MCF 10A (cell line): ENCODE measurements around the gene AANAT. TPM values are rescaled to one million over a fixed set of nuclear protein-coding genes. Genes with fewer than 3 reads are reported as not detected.

Experiments
- BruUV-seq: library from RNA; stranded (reverse); fragments of 400-500 nt; replicated peaks from 2 replicates; lab custom pipeline; 2021; lab: Mats Ljungman, UMichigan
- CTCF ChIA-PET: fragments of 300-600 bp; sonication (Branson Sonifier 250); formaldehyde crosslinking; extraction: SDS; loops from one replicate; lab custom pipeline; 2021; ENCODE audit warnings: antibody characterized with exemption, inconsistent platforms; lab: Yijun Ruan, JAX
- POLR2A ChIA-PET: fragments of 300-600, 350-650 bp; sonication (Branson Sonifier 250); formaldehyde crosslinking; extraction: SDS; loops from one replicate; lab custom pipeline; 2020; ENCODE audit warnings: antibody characterized with exemption, inconsistent platforms; lab: Yijun Ruan, JAX
- DNase-seq: peaks from one replicate; pipeline ENCODE4 v3.0.0-alpha.2; 2018; ENCODE audit not compliant: unreplicated experiment
- H3K27ac Mint-ChIP-seq: one replicate; pipeline ENCODE4 v1.8.0; 2022; ENCODE audit warnings: mild to moderate bottlenecking, low read depth, mixed read lengths; ENCODE audit not compliant: unreplicated experiment
- H3K27me3 Mint-ChIP-seq: one replicate; pipeline ENCODE4 v1.8.0; 2022; ENCODE audit warnings: mixed read lengths; ENCODE audit not compliant: insufficient read depth, unreplicated experiment
- H3K36me3 Mint-ChIP-seq: one replicate; pipeline ENCODE4 v1.8.0; 2022; ENCODE audit warnings: mild to moderate bottlenecking, moderate library complexity, mixed read lengths; ENCODE audit not compliant: insufficient read depth, unreplicated experiment
- H3K4me1 Mint-ChIP-seq: one replicate; pipeline ENCODE4 v1.8.0; 2022; ENCODE audit warnings: mixed read lengths; ENCODE audit not compliant: insufficient read depth, unreplicated experiment
- H3K4me3 Mint-ChIP-seq: one replicate; pipeline ENCODE4 v1.8.0; 2022; ENCODE audit warnings: mild to moderate bottlenecking, moderate library complexity, mixed read lengths; ENCODE audit not compliant: unreplicated experiment
- H3K9me3 Mint-ChIP-seq: one replicate; pipeline ENCODE4 v1.8.0; 2022; ENCODE audit warnings: mixed read lengths; ENCODE audit not compliant: unreplicated experiment
- intact Hi-C: fragments of 100-400 bp; cut with micrococcal nuclease; formaldehyde crosslinking; loops from 2 replicates; pipeline ENCODE4 v1.14.1; 2022
- total RNA-seq: library from RNA; stranded (reverse); gene quantifications from 2 replicates; pipeline ENCODE4 v1.2.3, GENCODE V29; 2022
- TF ChIP-seq, protein P1 (sequence below): fragments of 200-600 bp; IDR thresholded peaks from one replicate; pipeline ENCODE4 v1.8.0; 2022; ENCODE audit warnings: antibody characterized with exemption, mild to moderate bottlenecking; ENCODE audit not compliant: unreplicated experiment

Gene AANAT
- total RNA-seq, 1 experiment from 2014 or later, result not detected

- TF ChIP-seq, protein P1, sequence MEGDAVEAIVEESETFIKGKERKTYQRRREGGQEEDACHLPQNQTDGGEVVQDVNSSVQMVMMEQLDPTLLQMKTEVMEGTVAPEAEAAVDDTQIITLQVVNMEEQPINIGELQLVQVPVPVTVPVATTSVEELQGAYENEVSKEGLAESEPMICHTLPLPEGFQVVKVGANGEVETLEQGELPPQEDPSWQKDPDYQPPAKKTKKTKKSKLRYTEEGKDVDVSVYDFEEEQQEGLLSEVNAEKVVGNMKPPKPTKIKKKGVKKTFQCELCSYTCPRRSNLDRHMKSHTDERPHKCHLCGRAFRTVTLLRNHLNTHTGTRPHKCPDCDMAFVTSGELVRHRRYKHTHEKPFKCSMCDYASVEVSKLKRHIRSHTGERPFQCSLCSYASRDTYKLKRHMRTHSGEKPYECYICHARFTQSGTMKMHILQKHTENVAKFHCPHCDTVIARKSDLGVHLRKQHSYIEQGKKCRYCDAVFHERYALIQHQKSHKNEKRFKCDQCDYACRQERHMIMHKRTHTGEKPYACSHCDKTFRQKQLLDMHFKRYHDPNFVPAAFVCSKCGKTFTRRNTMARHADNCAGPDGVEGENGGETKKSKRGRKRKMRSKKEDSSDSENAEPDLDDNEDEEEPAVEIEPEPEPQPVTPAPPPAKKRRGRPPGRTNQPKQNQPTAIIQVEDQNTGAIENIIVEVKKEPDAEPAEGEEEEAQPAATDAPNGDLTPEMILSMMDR, result no peak
- Mint-ChIP-seq H3K36me3 (peaks cover 23% of the 10 kb centered on the region), H3K4me3 (no peak overlapping the region), H3K27me3 (no peaks in the 10 kb centered on the region), H3K4me1 (no peaks in the 10 kb centered on the region), H3K27ac (no peak overlapping the region), H3K9me3 (no peaks in the 10 kb centered on the region)
- POLR2A ChIA-PET, result no interaction called here
- BruUV-seq, result no TSS peak
- intact Hi-C loops, result no loop called here
- DNase-seq, result no peak
- CTCF ChIA-PET, result interaction anchor here (0.5 to 1.9 kb wide), 7 partner anchors 10 to 169 kb away, joined by 3 to 7 read pairs (median 5); partner anchors contain the start of genes AANAT and QRICH2
These were observed 9.3 kb downstream of the AANAT start for GRCh38 chr17:76476736-76477135.

DNA sequence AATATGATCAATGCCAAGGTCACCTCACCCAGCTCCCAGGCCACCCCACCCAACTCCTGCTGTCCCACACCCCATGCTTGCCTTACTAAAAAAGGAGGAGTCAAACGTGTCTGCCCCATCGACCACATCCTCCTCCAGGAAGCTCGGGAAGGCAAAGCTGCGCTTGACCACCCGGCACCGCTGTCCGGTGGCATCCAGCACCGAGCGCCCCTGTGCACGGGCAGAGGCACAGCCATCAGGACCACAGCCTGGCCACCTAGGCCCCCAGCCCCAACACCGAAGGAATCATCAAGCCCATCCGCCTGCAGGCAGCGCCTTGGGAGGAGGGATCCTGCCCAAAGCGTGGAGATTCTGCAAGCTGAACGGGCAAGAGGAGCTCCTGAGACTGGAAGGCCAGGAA, 10.2 kb downstream of the AANAT start:
- no peaks in the 10 kb centered on the region for H3K27me3 Mint-ChIP-seq
- TF ChIP-seq, protein P1, result no peak
- no peak for DNase-seq
- POLR2A ChIA-PET, result interaction anchor here (0.8 to 2.2 kb wide), 3 partner anchors 8 to 256 kb away, joined by 3 to 5 read pairs (median 4); no protein-coding TSS in a partner anchor
- no peak overlapping the region for H3K4me3 Mint-ChIP-seq
- H3K4me1 Mint-ChIP-seq, result no peaks in the 10 kb centered on the region
- peaks cover 27% of the 10 kb centered on the region for H3K36me3 Mint-ChIP-seq
- BruUV-seq, result no TSS peak
- no peaks in the 10 kb centered on the region for H3K9me3 Mint-ChIP-seq
- intact Hi-C loops, result no loop called here
- CTCF ChIA-PET, result interaction anchor here (0.6 to 1.9 kb wide), 7 partner anchors 11 to 79 kb away, joined by 3 to 7 read pairs (median 5); partner anchors contain the start of gene AANAT
- no peak overlapping the region for H3K27ac Mint-ChIP-seq

GRCh38 chr17:76478097-76478496, 10.7 kb downstream of the AANAT start:
- Mint-ChIP-seq H3K36me3 (peaks cover 27% of the 10 kb centered on the region), H3K27ac (no peak overlapping the region), H3K9me3 (no peaks in the 10 kb centered on the region), H3K4me3 (no peak overlapping the region), H3K27me3 (no peaks in the 10 kb centered on the region), H3K4me1 (no peaks in the 10 kb centered on the region)
- POLR2A ChIA-PET, result interaction anchor here (0.5 to 2.2 kb wide), 4 partner anchors 8 to 255 kb away, joined by 3 to 5 read pairs (median 4); no protein-coding TSS in a partner anchor
- BruUV-seq, result no TSS peak
- CTCF ChIA-PET, result interaction anchor here (0.7 to 1.9 kb wide), 7 partner anchors 11 to 1175 kb away, joined by 3 to 7 read pairs (median 5); partner anchors contain the start of gene AANAT
- TF ChIP-seq, protein P1, result no peak
- intact Hi-C loops, result no loop called here
- no peak for DNase-seq

- Mint-ChIP-seq H3K9me3 (no peaks in the 10 kb centered on the region), H3K27me3 (no peaks in the 10 kb centered on the region), H3K4me1 (no peaks in the 10 kb centered on the region), H3K36me3 (peaks cover 22% of the 10 kb centered on the region), H3K27ac (no peak overlapping the region), H3K4me3 (no peak overlapping the region)
- no TSS peak for BruUV-seq
- POLR2A ChIA-PET, result interaction anchor here (0.5 to 2.2 kb wide), 2 partner anchors 19 to 28 kb away, joined by 3 to 4 read pairs; no protein-coding TSS in a partner anchor
- intact Hi-C loops, result no loop called here
- no peak for DNase-seq
- TF ChIP-seq, protein P1, result no peak
- CTCF ChIA-PET, result interaction anchor here (0.6 to 1.9 kb wide), 4 partner anchors 12 to 1176 kb away, joined by 3 to 7 read pairs (median 5); partner anchors contain the start of gene AANAT
These were observed 11.5 kb downstream of the AANAT start for GRCh38 chr17:76478730-76479514.
